ENCODE results near the gene MGLL.

DNA sequence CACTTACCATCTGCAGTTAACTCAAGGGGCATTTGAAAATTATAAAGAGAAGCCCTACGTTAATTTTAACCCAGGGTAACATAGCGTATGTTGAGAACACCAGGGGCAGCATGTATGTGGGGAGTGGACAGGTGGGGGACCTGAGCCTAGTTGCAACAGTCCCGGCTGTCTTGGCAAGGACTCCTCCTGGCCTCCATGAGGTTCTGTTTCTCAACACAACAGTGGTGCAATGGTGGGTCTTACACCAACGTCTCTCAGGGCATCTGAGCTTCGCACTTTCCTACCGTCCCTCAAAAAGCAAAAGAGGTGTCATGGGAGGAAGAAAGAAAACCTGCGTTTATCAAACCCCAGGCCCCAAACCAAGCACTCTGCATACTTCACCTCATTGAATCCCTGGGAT lies 50.6 kb downstream of the MGLL start:
- TF ChIP-seq, protein P1, sequence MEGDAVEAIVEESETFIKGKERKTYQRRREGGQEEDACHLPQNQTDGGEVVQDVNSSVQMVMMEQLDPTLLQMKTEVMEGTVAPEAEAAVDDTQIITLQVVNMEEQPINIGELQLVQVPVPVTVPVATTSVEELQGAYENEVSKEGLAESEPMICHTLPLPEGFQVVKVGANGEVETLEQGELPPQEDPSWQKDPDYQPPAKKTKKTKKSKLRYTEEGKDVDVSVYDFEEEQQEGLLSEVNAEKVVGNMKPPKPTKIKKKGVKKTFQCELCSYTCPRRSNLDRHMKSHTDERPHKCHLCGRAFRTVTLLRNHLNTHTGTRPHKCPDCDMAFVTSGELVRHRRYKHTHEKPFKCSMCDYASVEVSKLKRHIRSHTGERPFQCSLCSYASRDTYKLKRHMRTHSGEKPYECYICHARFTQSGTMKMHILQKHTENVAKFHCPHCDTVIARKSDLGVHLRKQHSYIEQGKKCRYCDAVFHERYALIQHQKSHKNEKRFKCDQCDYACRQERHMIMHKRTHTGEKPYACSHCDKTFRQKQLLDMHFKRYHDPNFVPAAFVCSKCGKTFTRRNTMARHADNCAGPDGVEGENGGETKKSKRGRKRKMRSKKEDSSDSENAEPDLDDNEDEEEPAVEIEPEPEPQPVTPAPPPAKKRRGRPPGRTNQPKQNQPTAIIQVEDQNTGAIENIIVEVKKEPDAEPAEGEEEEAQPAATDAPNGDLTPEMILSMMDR (IDR thresholded peaks at IDR 0.05), result no peak
- no peak for TF ChIP-seq EP300 (IDR thresholded peaks at IDR 0.05)
